ENCODE results near the gene CST7. TPM values are rescaled to one million over a fixed set of nuclear protein-coding genes. Genes with fewer than 3 reads are reported as not detected.

CST7 gene
- total RNA-seq, 1 donor = not detected

DNA sequence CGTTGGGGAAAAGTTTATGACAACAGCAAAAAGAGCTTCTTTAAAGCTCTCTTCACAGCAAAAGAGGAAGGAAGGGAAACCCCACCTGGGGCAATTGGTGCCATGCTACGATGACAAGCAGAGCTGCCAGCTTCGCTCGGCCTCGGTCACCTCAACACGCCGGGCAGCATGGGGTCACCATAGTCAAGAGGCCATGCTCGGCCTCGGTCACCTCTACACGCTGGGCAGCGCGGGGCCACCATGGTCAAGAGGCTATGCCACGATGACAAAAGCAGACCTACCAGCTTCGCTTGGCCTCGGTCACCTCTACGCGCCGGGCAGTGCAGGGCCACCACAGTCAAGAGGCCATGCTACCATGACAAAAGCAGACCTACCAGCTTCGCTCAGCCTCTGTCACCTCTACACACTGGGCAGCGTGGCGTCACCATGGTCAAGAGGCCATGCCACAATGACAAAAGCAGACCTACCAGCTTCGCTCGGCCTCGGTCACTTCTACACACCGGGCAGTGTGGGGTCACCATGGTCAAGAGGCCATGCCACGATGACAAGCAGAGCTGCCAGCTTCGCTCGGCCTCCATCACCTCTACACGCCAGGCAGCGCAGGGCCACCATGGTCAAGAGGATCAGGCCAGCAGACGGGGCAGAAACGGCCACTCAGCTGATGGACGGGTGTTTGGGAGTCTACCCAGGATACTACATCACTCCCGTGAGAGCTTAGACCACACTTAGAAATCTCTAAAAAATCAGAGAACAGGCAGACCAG lies 31.4 kb downstream of the CST7 start:
- DNase-seq (ENCODE audit: low read depth) = no peak
- TF ChIP-seq, protein P1, sequence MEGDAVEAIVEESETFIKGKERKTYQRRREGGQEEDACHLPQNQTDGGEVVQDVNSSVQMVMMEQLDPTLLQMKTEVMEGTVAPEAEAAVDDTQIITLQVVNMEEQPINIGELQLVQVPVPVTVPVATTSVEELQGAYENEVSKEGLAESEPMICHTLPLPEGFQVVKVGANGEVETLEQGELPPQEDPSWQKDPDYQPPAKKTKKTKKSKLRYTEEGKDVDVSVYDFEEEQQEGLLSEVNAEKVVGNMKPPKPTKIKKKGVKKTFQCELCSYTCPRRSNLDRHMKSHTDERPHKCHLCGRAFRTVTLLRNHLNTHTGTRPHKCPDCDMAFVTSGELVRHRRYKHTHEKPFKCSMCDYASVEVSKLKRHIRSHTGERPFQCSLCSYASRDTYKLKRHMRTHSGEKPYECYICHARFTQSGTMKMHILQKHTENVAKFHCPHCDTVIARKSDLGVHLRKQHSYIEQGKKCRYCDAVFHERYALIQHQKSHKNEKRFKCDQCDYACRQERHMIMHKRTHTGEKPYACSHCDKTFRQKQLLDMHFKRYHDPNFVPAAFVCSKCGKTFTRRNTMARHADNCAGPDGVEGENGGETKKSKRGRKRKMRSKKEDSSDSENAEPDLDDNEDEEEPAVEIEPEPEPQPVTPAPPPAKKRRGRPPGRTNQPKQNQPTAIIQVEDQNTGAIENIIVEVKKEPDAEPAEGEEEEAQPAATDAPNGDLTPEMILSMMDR (IDR thresholded peaks at IDR 0.05; ENCODE audit: insufficient read depth, low read length) = no peak

GRCh38 chr20:24981282-24981681 lies 32.2 kb downstream of the CST7 start:
- TF ChIP-seq, protein P1 (IDR thresholded peaks at IDR 0.05; ENCODE audit: insufficient read depth, low read length) = no peak
- no peak for DNase-seq (ENCODE audit: low read depth)
- no peak overlapping the region for H3K4me3 ChIP-seq (ENCODE audit: low read depth, low read length)

More for the DNA sequence above, 31.4 kb downstream of the CST7 start:
- H3K4me3 ChIP-seq (ENCODE audit: low read depth, low read length) = no peak overlapping the region

DNA sequence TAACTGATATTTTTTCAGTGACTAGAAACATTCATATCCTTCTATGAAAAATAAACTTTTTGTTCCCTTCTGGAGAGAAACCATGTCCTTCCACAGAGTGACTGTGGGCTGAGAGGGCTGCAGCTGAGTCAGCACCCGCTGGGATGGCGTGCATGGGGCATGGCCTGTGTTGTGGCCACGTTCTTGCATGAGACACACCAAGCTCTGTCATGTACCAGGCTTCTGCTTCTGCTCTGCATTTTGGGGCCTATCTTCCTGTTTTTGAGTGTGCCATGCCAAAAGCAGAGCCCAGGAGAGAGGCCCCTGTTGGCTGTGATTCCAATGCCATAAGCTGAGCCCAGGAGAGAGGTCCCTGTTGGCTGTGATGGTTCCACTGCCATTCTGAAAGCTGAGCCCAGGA lies 32.7 kb downstream of the CST7 start:
- DNase-seq (ENCODE audit: low read depth) = no peak
- H3K4me3 ChIP-seq (ENCODE audit: low read depth, low read length) = no peak overlapping the region
- TF ChIP-seq, protein P1 (IDR thresholded peaks at IDR 0.05; ENCODE audit: insufficient read depth, low read length) = no peak

- no peak for DNase-seq (ENCODE audit: low read depth)
- TF ChIP-seq, protein P1 (IDR thresholded peaks at IDR 0.05; ENCODE audit: insufficient read depth, low read length) = no peak
- no peak overlapping the region for H3K4me3 ChIP-seq (ENCODE audit: low read depth, low read length)
Measured at GRCh38 chr20:24983896-24984295, 34.8 kb downstream of the CST7 start.

GRCh38 chr20:24984961-24985640 lies 36.0 kb downstream of the CST7 start:
- TF ChIP-seq, protein P1 (IDR thresholded peaks at IDR 0.05; ENCODE audit: insufficient read depth, low read length) = no peak
- H3K4me3 ChIP-seq (ENCODE audit: low read depth, low read length) = no peak overlapping the region
- DNase-seq (ENCODE audit: low read depth) = no peak

DNA sequence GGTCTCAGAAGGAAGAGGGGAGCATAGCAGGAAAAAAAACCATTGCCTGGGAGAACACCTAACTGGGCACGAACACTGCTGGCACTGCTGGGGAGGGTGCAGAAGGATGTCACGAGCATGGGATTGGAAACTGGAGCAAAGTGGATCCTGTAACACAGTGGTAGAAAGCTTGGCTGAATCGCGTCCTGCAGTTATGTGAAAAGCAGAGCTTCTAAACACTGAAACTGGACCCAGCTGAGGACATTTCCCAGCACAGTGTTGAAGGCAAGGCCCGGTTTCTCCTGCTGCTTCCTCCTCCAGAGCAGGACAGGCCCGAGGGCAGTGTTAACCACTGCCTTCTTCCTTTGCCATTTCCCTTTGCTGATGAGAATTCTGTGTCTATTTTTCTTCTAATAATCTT lies 36.7 kb downstream of the CST7 start:
- DNase-seq (ENCODE audit: low read depth) = no peak
- H3K4me3 ChIP-seq (ENCODE audit: low read depth, low read length) = no peak overlapping the region
- TF ChIP-seq, protein P1 (IDR thresholded peaks at IDR 0.05; ENCODE audit: insufficient read depth, low read length) = no peak

Data from fibroblast of the aortic adventitia (primary cell).